ENCODE measurements around the gene PAM. TPM values are rescaled to one million over a fixed set of nuclear protein-coding genes. Genes with fewer than 3 reads are reported as not detected.

PAM gene
- total and polyA plus RNA-seq, 2 donors from 2014 or later, result 158 to 293 TPM

DNA sequence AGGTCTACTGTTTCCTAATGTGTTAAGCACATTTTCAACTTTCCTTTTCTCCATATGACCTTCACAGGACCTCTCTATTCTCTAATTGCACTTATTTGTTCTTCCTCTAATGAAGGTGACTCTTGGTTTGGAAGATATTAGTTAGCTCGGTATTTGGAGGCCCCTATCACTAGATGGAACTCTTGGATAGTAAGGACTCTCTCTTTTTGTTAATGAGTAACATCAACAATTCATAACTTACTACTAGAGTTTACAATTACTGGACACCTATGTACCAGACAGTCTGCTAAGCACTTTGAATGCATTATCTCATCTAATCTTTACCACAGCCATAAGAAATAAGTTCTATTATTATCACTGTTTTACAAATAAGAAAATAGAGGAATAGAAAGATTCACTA lies 23.4 kb upstream of the PAM start:
- H3K9ac ChIP-seq (ENCODE audit: low read length in 3 of 3), result no peak overlapping the region
- TF ChIP-seq, protein P1, sequence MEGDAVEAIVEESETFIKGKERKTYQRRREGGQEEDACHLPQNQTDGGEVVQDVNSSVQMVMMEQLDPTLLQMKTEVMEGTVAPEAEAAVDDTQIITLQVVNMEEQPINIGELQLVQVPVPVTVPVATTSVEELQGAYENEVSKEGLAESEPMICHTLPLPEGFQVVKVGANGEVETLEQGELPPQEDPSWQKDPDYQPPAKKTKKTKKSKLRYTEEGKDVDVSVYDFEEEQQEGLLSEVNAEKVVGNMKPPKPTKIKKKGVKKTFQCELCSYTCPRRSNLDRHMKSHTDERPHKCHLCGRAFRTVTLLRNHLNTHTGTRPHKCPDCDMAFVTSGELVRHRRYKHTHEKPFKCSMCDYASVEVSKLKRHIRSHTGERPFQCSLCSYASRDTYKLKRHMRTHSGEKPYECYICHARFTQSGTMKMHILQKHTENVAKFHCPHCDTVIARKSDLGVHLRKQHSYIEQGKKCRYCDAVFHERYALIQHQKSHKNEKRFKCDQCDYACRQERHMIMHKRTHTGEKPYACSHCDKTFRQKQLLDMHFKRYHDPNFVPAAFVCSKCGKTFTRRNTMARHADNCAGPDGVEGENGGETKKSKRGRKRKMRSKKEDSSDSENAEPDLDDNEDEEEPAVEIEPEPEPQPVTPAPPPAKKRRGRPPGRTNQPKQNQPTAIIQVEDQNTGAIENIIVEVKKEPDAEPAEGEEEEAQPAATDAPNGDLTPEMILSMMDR (IDR thresholded peaks at IDR 0.05; ENCODE audit: borderline replicate concordance, extremely low read depth, insufficient read depth), result no peak
- FAIRE-seq (peak; percentile 42), DNase-seq (peak in 1 of 5 donors; percentile 19)
- intact Hi-C loops (cut with DNase I), result no loop called here
- no peaks in the 10 kb centered on the region for H3K4me1 ChIP-seq (ENCODE audit: control insufficient read depth in 2 of 3, insufficient read depth in 2 of 3, low read depth in 1 of 3, low read length in 3 of 3)
- no peaks in the 10 kb centered on the region for H3K27me3 ChIP-seq (ENCODE audit: control insufficient read depth, insufficient read depth, low read length)
- H3K27ac ChIP-seq (ENCODE audit: low read depth in 2 of 2, low read length in 2 of 2), result no peak overlapping the region
- no peak overlapping the region for H3K4me3 ChIP-seq (ENCODE audit: low read length in 3 of 3)
- no peaks in the 10 kb centered on the region for H3K9me3 ChIP-seq (ENCODE audit: control insufficient read depth in 2 of 3, insufficient read depth in 1 of 3, low read length in 3 of 3)
- H3K36me3 ChIP-seq (ENCODE audit: control insufficient read depth in 2 of 3, insufficient read depth in 3 of 3, low read length in 3 of 3), result no peaks in the 10 kb centered on the region

DNA sequence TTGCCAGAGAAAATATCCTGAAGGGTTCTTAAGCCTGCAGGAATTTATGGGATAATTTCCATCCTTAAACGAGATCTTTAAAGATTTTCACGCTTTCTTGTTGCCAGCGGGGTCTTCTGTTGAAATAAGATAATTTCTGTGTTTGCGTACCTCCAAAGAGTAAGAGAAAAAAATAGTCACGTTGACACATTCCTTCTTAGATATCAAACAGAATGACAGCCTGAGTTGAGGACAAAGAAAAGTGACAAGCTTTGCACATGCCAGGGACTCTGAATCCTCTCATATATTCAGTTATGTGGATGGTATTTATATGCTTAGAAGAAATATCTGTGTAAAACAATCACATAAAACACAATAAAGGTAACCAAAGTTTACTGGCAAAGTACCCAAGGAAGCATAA lies 21.6 kb upstream of the PAM start:
- intact Hi-C loops (cut with DNase I), result no loop called here
- no peak for FAIRE-seq
- no peak overlapping the region for H3K27ac ChIP-seq (ENCODE audit: low read depth in 2 of 2, low read length in 2 of 2)
- DNase-seq, result no peak
- H3K27me3 ChIP-seq (ENCODE audit: control insufficient read depth, insufficient read depth, low read length), result no peaks in the 10 kb centered on the region
- no peaks in the 10 kb centered on the region for H3K9me3 ChIP-seq (ENCODE audit: control insufficient read depth in 2 of 3, insufficient read depth in 1 of 3, low read length in 3 of 3)
- no peaks in the 10 kb centered on the region for H3K36me3 ChIP-seq (ENCODE audit: control insufficient read depth in 2 of 3, insufficient read depth in 3 of 3, low read length in 3 of 3)
- H3K4me3 ChIP-seq (ENCODE audit: low read length in 3 of 3), result no peak overlapping the region
- no peaks in the 10 kb centered on the region for H3K4me1 ChIP-seq (ENCODE audit: control insufficient read depth in 2 of 3, insufficient read depth in 2 of 3, low read depth in 1 of 3, low read length in 3 of 3)
- H3K9ac ChIP-seq (ENCODE audit: low read length in 3 of 3), result no peak overlapping the region
- TF ChIP-seq, protein P1 (IDR thresholded peaks at IDR 0.05; ENCODE audit: borderline replicate concordance, extremely low read depth, insufficient read depth), result no peak

DNA sequence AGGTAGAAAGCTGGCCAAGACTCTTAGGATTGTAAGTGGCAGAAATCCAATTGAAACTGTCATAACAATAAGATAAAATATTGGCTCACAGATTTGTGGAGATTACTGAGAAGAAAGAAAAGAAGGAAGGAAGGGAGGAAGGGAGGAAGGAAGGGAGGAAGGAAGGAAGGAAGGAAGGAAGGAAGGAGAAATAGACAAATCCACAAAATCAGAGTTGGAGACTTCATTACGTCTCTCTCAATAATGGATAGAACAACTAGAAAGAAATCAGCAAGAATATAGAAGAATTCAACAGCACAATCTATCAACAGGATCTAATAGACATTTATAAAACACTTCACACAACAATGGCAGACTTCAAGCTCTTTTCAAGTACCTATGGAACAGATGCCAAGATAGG lies 17.9 kb upstream of the PAM start:
- TF ChIP-seq, protein P1 (IDR thresholded peaks at IDR 0.05; ENCODE audit: borderline replicate concordance, extremely low read depth, insufficient read depth), result no peak
- Histone ChIP-seq H3K4me1 (ENCODE audit: control insufficient read depth in 2 of 3, insufficient read depth in 2 of 3, low read depth in 1 of 3, low read length in 3 of 3) (no peaks in the 10 kb centered on the region), H3K27me3 (ENCODE audit: control insufficient read depth, insufficient read depth, low read length) (no peaks in the 10 kb centered on the region), H3K9ac (ENCODE audit: low read length in 3 of 3) (no peak overlapping the region), H3K36me3 (ENCODE audit: control insufficient read depth in 2 of 3, insufficient read depth in 3 of 3, low read length in 3 of 3) (no peaks in the 10 kb centered on the region), H3K4me3 (ENCODE audit: low read length in 3 of 3) (no peak overlapping the region), H3K27ac (ENCODE audit: low read depth in 2 of 2, low read length in 2 of 2) (no peak overlapping the region), H3K9me3 (ENCODE audit: control insufficient read depth in 2 of 3, insufficient read depth in 1 of 3, low read length in 3 of 3) (no peaks in the 10 kb centered on the region)
- FAIRE-seq, result no peak
- intact Hi-C loops (cut with DNase I), result no loop called here
- no peak for DNase-seq

DNA sequence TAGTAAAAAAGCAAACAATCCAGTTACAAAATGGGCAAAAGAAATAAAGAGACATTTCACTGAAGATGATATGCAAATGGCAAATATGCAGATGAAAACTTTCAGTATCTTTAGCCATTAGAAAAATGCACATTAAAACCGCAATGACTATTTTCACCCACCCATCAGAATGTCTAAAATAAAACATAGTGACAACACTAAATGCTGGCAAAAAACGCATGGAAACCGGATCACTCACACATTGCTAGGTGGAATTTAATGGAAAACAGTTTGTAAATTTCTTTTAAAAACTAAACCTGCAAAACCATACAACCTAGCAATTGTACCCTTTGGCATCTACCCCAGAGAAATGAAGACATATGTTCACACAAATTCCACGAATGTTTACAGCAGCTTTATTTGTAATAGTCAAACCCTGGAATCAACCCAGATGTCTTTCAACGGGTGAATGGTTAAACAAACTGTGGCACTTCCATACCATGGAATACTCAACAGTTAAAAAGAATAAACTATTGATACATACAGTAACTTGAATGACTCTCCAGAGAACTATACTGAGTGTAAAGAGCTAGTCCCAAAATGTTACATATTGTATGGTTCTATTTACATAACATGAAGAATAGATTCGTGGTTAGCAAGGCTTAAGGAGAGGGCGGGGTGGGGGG lies 17.2 kb upstream of the PAM start:
- H3K9ac ChIP-seq (ENCODE audit: low read length in 3 of 3), result no peak overlapping the region
- FAIRE-seq, result no peak
- no peaks in the 10 kb centered on the region for H3K9me3 ChIP-seq (ENCODE audit: control insufficient read depth in 2 of 3, insufficient read depth in 1 of 3, low read length in 3 of 3)
- H3K27ac ChIP-seq (ENCODE audit: low read depth in 2 of 2, low read length in 2 of 2), result no peak overlapping the region
- no peak for DNase-seq
- H3K36me3 ChIP-seq (ENCODE audit: control insufficient read depth in 2 of 3, insufficient read depth in 3 of 3, low read length in 3 of 3), result no peaks in the 10 kb centered on the region
- no peaks in the 10 kb centered on the region for H3K27me3 ChIP-seq (ENCODE audit: control insufficient read depth, insufficient read depth, low read length)
- intact Hi-C loops (cut with DNase I), result no loop called here
- no peaks in the 10 kb centered on the region for H3K4me1 ChIP-seq (ENCODE audit: control insufficient read depth in 2 of 3, insufficient read depth in 2 of 3, low read depth in 1 of 3, low read length in 3 of 3)
- no peak overlapping the region for H3K4me3 ChIP-seq (ENCODE audit: low read length in 3 of 3)
- TF ChIP-seq, protein P1 (IDR thresholded peaks at IDR 0.05; ENCODE audit: borderline replicate concordance, extremely low read depth, insufficient read depth), result no peak

Measured in kidney (tissue), 14 donors.